NCI-H187 treated with DMSO at 0.1 percent for 48 hours (cell line): ENCODE measurements around the gene AGBL4.
"Not testable (repeated sequence)": the region's sequence is repeated elsewhere in the genome, so short reads cannot be mapped to it uniquely, and the experiment has no call there.

ENCODE experiments used
- DNase-seq: peaks from one replicate; lab custom pipeline; 2025; lab: John Stamatoyannopoulos, UW

AGBL4 gene

DNA sequence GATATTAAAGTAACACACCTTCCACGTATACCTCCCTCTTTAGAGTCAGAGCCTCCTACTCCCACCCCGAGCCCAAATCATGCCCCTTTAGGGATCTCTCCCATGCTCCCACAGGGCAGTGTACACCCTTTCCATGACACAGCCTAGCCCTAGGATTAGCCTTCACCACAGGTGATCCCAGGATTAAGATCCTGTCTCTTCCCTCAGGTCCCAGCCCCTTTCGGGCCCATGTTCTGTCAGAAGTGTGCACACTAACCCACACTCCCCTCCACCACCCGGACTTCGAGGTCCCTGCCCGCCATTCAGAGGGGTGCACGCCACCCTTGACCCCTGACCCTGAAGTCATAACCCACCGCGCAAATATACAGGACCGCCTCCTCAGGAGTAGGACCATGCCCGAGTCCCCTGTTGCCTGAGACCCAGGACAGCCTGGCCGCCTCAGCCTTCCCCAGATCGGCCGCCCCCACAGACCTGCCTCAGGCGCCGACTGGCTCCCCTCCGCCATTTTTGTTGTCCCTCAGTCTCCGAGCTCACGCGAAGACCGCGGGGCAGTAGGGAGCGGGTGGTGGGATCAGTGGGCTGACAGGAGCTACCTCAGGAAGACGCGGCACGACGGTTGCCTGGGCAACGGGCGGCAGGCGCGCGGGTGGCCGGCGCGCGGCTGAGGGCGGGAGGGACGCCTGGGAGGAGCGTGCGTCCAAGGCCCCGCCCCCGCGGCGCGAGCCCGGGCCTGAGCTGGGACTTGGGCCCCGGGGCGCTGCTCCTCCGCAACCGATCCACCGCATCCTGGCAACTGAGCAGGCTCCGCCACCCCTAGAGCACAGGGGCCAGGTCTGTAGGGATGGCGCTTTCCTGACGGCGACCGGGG is at the start of gene AGBL4:
TSS of gene AGBL4 (minus strand) at position 663 of the 868 bp plus-strand sequence.
- DNase-seq, result no peak

DNA sequence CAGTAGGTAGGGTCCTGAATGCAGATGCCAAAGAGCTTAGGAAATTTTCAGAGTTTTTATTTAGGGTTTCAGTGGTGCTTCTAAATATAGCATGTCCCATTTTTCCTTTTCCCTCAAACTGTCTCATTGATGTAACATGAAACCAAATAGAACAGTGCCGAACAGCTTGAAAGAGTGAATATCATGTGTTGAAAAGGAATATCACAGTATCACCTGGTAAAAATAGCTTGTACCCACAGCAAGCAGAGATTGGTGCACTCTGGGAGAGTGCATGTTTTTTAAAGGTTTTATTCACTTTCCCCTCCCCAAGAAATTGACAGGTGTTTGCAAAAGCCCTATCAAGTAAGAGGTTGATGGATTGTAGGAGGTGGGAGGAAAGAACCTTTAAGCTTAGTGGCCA is 43.1 kb upstream of the AGBL4 start:
- DNase-seq, result no peak

DNA sequence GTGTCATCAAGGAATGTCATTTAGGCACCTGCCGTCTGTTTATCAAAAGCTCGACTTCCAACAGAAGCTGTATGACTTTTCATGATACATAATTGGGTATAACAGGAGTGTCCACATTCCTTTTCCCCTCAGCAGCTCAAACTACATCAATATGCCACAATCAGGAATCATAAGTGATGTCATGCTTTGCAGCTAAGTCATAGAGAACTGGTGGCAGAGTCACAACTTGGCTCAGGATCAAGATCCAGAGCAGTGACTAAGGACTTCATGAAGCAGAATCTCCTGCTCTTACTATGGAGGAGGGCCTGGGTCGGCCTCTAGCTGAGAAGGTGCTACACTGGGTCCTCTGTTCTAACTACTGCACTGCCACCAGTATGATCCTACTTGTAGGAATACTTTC is 36.5 kb upstream of the AGBL4 start:
- no peak for DNase-seq

DNA sequence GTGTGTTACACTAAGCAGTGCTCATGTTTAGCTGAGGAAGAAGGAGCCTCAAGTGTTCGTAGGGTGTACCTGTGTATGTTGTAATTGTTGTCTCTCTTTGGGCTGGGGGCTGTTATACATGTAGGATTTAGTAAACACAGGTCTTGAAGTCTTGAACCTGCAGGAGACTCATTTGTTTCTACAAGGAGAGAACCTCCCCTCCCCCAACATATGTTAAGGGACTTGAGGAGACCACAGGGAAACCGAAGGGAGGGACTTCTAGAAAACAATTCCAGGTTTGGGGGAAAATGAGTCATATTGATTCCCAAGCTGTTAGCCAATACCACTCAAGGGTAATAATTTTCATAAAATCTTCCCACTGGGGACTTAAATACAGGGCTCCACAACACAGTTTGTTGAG is 25.0 kb upstream of the AGBL4 start:
- DNase-seq, result no peak

DNA sequence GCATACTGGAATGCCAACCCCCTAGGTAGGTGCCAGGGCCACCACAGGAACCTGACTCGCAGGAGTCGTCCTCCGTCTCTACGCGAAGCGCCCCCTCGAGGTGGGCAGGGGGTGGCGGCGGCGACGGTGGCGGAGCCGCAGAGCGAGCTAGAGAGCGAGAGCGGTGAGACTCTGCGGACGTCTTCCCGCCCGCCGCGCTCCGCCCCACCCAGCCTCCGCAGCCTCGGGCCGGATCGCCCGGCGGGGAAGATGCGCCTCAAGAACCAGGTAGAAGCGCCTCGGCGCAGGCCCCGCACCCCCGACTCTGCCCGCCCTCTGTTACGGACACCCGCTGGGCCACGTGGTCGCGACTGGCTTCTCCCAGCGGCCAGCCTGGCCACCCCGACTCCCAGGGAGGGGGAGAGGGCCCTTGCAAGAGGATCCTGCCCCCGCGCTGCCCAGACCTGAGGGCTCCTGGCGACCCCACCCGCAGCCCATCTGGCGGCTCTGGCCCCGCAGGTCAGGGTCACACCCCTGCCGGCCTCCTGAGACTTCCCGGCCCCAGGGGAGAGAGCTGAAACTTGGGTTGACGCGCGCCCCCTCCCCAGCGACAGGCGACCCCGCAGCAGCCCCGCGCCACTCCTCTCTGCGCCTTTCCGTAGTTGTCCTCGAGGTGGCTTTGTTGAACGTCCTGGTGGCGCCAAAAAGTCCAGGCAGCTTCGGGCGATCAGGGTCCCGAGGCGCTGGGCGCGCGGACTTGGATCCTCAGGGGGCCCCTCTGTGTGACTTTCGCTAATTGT is 24.4 kb upstream of the AGBL4 start:
- DNase-seq, result no peak

DNA sequence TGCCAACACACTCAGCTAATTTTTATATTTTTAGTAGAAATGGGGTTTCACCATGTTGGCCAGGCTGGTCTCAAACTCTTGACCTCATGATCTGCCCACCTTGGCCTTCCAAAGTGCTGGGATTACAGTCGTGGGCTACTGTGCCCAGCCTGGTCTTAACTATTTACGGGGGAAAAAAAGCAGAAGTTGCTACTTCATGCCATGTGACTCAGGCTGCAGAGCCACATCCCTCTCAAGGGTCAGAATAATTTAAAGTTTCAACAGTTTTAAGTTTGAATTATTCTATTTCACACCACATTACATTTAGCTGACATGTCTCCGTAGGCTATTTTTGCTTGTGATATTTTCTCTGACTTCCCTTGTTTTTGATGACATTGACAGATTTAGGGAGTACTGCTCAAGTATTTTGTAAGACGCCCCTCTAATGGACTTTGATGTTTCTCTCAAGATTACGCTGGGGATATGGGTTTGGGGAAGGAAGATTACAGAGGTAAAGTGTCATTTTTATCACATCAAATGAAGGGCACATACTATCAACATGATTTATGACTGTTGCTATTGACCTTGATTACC is 14.6 kb upstream of the AGBL4 start:
- no peak for DNase-seq

DNA sequence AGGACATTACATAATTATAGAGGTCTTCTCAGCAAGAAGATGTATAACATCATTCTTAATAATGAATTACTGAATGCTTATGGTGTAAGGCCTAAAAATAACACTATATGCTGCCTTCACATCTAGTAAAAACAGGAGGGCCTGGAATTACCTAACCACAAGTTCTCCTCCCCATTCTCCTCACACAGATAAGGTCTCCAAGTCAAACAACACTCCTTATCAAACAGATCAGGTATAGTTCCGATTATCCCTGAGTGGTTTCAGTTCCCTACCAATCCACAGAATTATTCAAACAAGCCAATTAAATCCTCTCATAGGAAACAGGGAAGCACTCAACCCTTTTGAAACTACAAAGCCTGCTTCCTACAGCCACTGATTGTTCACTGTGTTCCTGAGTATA is 4.0 kb upstream of the AGBL4 start:
- no peak for DNase-seq

DNA sequence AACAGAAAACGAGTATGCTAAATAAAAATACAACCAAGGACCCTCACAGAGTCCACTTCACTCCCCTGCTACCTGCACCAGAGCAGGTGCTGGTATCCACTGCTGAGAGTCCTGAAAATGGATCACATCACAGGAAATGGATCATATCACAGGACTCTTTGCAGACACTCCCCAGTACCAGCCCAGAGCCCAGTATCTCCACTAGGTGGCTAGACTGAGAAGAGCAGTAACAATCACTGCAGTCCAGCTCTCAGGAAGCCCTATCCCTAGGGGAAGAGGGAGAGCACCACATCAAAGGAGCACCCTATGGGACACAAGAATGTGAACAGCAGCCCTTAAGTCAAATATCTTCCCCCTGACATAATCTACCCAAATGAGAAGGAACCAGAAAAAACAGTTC is 28.0 kb downstream of the AGBL4 start:
- no peak for DNase-seq

DNA sequence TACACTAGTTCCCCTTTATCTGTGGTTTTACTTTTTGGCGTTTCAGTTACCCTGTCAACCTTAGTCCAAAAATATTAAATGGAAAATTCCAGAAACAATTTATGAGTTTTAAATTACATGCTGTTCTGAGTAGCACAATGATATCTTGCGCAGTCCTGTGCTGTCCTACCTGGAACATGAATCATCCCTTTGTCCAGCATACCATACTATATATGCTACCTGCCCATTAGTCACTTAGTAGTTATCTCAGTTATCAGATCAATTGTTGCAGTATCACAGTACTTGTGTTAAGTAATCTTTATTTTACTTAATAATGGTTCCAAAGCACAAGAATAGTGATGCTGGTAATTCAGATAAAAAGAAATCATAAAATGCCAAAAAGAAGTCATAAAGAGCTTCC is 52.7 kb downstream of the AGBL4 start:
- no peak for DNase-seq

DNA sequence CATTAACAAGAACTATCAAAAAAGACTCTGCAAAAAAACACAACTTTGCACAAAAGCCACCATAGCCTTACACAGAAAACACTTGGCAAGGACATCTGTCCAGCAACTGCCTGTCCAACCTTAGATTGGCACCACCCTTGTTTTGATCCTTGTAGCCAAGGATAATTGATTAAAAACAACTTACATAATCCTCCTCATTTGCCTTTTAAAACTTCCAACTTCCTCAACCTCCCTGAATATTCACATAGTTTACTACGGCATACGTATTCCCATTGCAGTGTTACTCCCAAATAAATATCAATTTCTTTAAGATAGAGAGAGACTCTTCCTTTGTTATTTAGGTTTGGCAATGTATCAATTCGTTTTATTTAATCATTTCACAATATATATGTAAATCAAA is 72.4 kb downstream of the AGBL4 start:
- DNase-seq, result no peak

DNA sequence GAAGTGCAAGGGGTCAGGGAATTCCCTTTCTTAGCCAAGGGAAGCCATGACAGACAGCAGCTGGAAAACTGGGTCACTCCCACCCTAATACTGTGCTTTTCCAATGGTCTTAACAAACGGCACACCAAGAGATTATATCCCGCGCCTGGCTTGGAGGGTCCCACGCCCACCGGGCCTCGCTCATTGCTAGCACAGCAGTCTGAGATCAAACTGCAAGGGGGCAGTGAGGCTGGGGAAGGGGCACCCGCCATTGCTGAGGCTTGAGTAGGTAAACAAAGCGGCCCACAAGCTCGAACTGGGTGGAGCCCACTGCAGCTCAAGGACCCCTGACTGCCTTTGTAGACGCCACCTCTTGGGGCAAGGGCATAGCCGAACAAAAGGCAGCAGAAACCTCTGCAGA is 108.5 kb downstream of the AGBL4 start:
- DNase-seq, result not testable (repeated sequence)

DNA sequence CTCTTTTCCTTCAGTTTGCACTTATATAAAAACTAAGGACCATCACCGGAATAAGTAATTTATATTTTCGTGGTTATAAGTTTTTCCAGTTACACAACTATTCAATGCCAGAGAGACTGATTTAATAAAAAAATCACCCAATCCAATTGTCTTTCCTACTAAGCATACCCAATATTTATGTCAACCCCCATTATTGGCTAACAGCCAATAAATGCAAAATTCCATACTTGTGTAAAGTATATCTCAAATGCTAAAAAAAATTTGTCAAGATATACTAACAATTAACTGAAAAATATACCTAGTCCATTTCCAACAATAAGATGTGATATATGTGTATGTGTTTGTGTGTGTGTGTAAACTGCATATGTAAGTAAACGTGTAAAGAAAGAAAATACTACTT is 117.4 kb downstream of the AGBL4 start:
- no peak for DNase-seq

DNA sequence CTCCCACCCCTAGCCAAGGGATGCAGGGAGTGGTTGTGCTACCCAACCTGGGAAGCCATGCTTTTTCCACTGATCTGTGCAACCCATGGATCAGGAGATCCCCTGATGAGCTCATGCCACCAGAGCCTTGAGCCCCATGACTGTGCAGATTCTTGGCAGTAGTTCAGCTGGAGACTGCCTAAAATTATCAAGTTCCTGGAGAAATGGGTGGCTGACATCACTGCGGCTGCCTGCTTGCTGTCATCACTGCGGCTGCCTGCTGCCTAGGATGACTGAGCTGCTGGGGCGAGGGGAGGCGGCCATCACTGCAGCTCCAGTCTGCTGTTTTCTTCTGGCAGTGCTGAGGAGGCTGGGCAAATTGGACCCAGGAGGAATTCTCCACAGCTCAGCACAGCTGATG is 159.2 kb downstream of the AGBL4 start:
- no peak for DNase-seq

DNA sequence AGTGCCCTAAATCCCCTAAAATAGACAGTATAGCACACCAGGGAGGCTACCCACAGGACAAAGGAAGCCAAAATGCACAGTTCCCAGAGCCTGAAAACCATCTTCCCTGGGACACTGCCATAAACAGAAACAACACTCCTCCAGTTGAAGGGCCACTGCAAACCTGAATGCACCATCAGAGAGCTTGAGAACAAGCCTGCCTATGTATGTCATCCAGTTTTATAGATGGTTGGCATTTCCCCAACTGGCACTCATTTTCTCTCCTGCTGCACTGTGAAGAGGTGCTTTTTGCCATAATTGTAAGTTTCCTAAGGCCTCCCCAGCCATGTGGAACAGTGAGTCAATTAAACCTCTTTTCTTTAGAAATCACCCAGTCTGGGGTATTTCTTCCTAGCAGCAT is 169.0 kb downstream of the AGBL4 start:
- no peak for DNase-seq

DNA sequence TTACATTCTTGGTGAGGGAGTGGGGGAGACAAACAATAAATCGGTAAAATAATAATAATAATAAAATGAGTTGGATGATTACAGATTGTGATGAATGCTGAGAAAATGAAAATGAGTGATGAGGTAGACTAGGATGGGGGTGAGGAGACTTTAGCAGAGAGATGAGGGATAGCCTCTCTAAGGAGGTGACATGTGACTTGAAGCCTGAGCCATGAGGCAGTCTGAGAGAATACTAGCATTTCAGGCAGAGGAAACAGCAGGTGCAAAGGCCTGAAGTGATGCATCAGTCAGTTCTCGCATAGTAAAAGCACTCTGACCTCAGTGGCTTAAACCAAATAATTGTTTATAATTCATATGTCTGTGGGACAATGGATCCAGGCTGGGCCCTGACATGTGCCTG is 181.2 kb downstream of the AGBL4 start:
- DNase-seq, result no peak

DNA sequence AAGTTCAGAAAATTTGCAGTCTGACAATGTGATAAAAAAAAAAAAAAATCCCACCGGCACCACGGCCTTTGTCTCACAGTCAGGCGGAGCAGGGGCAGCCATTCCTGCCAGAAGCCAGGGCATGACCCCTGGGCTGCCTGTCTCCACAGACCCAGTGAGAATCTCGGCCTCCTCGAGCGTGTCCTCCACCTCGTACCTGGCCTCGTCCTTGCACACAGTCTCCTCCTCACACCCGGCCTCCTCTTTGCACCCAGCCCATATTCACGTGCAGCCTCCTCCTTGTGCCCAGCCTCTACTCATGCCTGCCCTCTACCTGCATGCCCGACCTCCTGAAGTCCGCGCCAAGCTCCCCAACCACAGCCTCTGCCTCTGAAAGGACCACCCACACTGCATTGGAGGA is 182.0 kb downstream of the AGBL4 start:
- DNase-seq, result no peak

DNA sequence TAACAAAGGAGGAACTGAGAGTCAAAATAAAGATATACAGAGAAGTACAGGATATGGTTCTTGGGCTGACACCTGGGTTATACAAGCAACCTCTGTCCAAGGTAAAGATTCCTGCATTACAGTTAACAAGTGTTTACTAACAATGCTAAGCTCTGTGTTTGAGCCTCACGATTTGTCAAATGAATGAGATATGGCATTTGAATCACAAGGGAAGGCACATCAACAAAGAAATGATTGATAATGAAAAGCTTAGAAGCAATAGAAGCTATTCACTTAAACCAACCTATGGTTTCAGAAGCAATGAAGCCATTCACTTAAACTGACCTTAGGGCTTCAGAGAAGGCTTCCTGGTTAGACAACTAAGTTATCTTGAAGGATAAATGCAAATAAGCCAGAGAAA is 199.5 kb downstream of the AGBL4 start:
- DNase-seq, result no peak

DNA sequence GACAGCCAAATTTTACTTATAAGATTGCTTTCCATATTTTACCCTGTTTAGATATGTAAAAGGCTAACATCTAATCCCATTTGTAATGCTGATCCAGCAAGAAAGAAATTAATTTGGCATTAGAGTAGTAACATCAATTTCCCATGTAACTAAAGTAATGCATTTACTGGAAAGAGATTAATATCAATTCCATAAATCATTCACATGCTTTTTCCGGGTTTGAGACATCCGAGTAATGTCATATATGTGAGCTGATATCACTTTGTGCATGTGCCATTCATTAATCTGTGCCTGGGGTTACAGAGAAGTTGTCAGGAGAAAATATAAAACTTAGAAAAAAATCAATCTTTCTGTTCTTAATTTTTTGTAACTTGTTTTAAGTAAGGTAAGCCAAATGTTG is 206.1 kb downstream of the AGBL4 start:
- no peak for DNase-seq

DNA sequence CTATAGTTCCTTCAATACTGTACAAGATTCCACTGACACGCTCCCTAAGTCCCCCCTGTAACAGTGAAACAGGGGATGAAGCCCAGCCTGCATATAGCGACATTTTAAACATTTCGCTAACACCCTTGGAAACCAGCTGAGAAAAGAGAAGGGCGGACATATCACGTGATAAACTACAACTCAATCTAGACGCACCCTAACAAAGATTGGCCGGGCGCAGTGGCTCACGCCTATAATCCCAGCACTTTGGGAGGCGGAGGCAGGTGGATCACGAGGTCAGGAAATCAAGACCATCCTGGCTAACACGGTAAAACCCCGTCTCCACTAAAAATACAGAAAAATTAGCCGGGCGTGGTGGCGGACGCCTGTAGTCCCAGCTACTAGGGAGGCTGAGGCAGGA is 236.7 kb downstream of the AGBL4 start:
- DNase-seq, result not testable (repeated sequence)

DNA sequence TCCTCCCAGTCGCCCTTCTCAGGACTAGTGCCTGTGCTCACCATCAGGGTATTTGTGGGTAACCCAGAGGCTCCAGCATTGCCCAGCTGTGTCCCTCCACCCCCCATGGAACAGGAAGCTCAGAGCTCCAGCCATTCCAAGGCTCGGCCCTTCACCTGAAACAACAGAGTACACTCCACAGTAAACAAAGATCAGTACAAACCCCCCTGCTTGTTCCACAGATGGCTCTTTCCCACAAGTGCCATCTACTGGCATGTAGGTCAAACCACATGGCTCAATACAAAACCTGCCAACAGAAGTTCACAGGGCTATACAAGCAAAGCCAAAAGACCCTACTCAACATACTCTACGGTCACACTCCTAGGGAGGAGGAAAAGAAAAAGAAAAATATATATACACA is 258.7 kb downstream of the AGBL4 start:
- DNase-seq, result no peak

DNA sequence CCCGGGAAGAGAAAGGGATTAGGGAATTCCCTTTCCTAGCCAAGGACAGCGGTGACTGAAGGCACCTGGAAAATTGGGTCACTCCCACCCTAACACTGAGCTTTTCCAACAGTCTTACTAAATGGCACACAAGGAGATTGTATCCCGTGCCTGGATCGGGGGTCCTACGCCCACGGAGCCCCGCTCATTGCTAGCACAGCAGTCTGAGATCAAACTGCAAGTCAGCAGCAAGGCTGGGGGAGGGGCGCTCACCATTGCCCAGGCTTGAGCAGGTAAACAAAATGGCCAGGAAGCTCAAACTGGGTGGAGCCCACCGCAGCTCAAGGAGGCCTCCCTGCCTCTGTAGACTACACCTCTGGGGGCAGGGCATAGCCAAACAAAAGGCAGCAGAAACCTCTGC is 285.6 kb downstream of the AGBL4 start:
- DNase-seq, result not testable (repeated sequence)

DNA sequence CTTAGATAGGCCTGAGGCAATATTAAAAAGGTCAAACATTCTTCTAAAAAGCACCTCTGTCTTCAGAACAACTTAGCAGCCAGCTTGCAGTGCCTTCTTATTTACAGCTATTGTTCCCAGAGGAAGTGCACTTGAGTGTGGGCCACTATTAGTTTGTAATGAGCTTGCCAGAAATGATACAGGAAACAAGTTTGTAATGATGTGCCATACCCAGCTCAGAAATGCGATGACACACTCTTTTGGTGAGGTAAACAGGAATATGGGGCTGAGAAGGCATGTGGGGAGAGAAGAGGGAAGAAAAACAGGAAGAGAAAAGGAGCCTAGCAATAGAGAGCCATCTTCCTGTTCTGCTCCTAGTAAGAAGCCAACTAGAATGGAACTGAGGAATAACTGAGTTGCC is 295.4 kb downstream of the AGBL4 start:
- no peak for DNase-seq

DNA sequence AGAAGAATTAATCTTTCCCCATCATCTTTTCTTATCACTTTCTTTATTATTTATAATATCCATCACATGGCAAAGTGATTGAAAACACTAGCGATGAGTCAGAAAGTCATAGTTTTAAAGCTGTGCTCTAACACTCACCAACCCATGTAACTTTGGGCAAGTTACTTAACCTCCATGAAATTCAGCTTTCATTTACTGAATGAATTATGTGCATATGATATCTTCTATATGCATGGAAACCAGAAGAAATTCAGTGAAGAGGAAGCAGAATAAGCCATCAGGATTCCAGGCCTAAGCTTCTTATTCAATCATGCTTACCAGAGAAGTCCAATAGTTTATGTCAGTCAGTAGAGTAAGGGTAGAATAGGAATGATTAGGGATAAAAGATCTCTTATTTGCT is 300.1 kb downstream of the AGBL4 start:
- DNase-seq, result no peak
